ENCODE data around the gene PANK4. TPM values are rescaled to one million over a fixed set of nuclear protein-coding genes. Genes with fewer than 3 reads are reported as not detected.

PANK4 gene
- total and polyA plus RNA-seq, 12 donors = 13.8 to 50.2 (median 28.4) TPM

GRCh38 chr1:2530513-2531361, 4.3 kb upstream of the PANK4 start:
- peak overlapping the region in 1 of 4 donors; percentile 42 for H3K4me3 ChIP-seq
- TF ChIP-seq POLR2A (IDR thresholded peaks at IDR 0.05) = no peak
- no peak for TF ChIP-seq CTCF (IDR thresholded peaks at IDR 0.05)
- 17 to 23% (median 18%) methylated on average over 9 to 30 of the region's 30 CpGs for WGBS, 4 donors
- no peak overlapping the region for H3K27ac ChIP-seq
- intact Hi-C loops (cut with DNase I) = loop anchor here in 1 of 2 donors (5.0 kb wide), 1 partner anchor 68 kb away; no protein-coding TSS in a partner anchor
- peak in 2 of 7 donors; percentile 40 to 41 for DNase-seq
- H3K36me3 ChIP-seq (replicated peaks in 1 of 2) = no peaks in the 10 kb centered on the region
- peaks cover 36% of the 10 kb centered on the region for H3K27me3 ChIP-seq
- no peaks in the 10 kb centered on the region for H3K9me3 ChIP-seq (replicated peaks in 1 of 3)
- H3K4me1 ChIP-seq (replicated peaks in 1 of 2) = peaks cover 13 to 36% of the 10 kb centered on the region in 2 donors

- WGBS, 4 donors = 0 to 3% (median 2%) methylated on average over 12 to 90 of the region's 91 CpGs
- Histone ChIP-seq H3K27me3 (peaks cover 36% of the 10 kb centered on the region), H3K9me3 (replicated peaks in 1 of 3) (no peaks in the 10 kb centered on the region), H3K4me3 (peak within 1 kb of the TSS in 1 of 4 donors; percentile 42), H3K4me1 (replicated peaks in 1 of 2) (peaks cover 21 to 43% of the 10 kb centered on the region in 2 donors), H3K27ac (no peak within 1 kb of the TSS), H3K36me3 (replicated peaks in 1 of 2) (no peaks in the 10 kb centered on the region)
- intact Hi-C loops (cut with DNase I) = loop anchor here in 1 of 2 donors (5.0 kb wide), 1 partner anchor 68 kb away; no protein-coding TSS in a partner anchor
- TF ChIP-seq POLR2A (IDR thresholded peaks at IDR 0.05) = no peak
- TF ChIP-seq CTCF (IDR thresholded peaks at IDR 0.05) = no peak
- no peak for DNase-seq
These were observed 3.6 kb upstream of the PANK4 start, which contains the start of gene HES5 for GRCh38 chr1:2529784-2530512. TSS of gene HES5 (minus strand) at chr1:2530263. CDS start at chr1:2530164, 99 bp downstream.

GRCh38 chr1:2528966-2529783, 2.8 kb upstream of the PANK4 start:
- peak in 3 of 7 donors; percentile 45 to 68 (median 46) for DNase-seq
- peak overlapping the region in 1 of 4 donors; percentile 42 for H3K4me3 ChIP-seq
- peaks cover 28 to 51% of the 10 kb centered on the region in 2 donors for H3K4me1 ChIP-seq (replicated peaks in 1 of 2)
- H3K27me3 ChIP-seq = peaks cover 33% of the 10 kb centered on the region
- TF ChIP-seq POLR2A (IDR thresholded peaks at IDR 0.05) = no peak
- peak in 1 of 6 experiments; percentile 23 for TF ChIP-seq CTCF (IDR thresholded peaks at IDR 0.05)
- no peaks in the 10 kb centered on the region for H3K9me3 ChIP-seq (replicated peaks in 1 of 3)
- 8 to 73% (median 13%) methylated on average over 12 to 84 of the region's 84 CpGs for WGBS, 4 donors
- intact Hi-C loops (cut with DNase I) = no loop called here
- no peaks in the 10 kb centered on the region for H3K36me3 ChIP-seq (replicated peaks in 1 of 2)
- H3K27ac ChIP-seq = no peak overlapping the region
